Liver (tissue), 9 donors: ENCODE data around the gene ZNF148. TPM values are rescaled to one million over a fixed set of nuclear protein-coding genes. Genes with fewer than 3 reads are reported as not detected.

Experiments
- DNase-seq: peaks from one replicate; pipeline ENCODE4 v3.0.0-alpha.2; 2017; ENCODE audit warnings: low spot score
- H3K27ac ChIP-seq, 2 donors: one replicate each; pipeline ENCODE4 v1.7.0; 2013; ENCODE audit warnings: inconsistent platforms in 2 of 2, low read length in 2 of 2, control low read depth in 1 of 2, low read depth in 1 of 2, mild to moderate bottlenecking in 1 of 2
- H3K27me3 ChIP-seq, 4 donors: one replicate each; pipeline versions ENCODE4 v1.6.1 to v1.7.0; 2013; ENCODE audit warnings: low read length in 3 of 4, inconsistent platforms in 1 of 4, mild to moderate bottlenecking in 1 of 4, moderate library complexity in 1 of 4; ENCODE audit not compliant: control insufficient read depth in 4 of 4, insufficient read depth in 4 of 4
- H3K36me3 ChIP-seq, 4 donors: one replicate each; pipeline versions ENCODE4 v1.6.1 to v1.7.0; 2013; ENCODE audit warnings: low read length in 3 of 4, mild to moderate bottlenecking in 3 of 4, low read depth in 1 of 4, moderate library complexity in 1 of 4; ENCODE audit not compliant: control insufficient read depth in 4 of 4, insufficient read depth in 3 of 4
- H3K4me1 ChIP-seq, 4 donors: one replicate each; pipeline versions ENCODE4 v1.6.1 to v1.7.0; 2013; ENCODE audit warnings: low read length in 3 of 4, mild to moderate bottlenecking in 3 of 4, moderate library complexity in 1 of 4; ENCODE audit not compliant: control insufficient read depth in 4 of 4, insufficient read depth in 4 of 4
- H3K4me3 ChIP-seq, 3 donors: one replicate each; pipeline versions ENCODE4 v1.6.1 to v1.7.0; 2013; ENCODE audit warnings: low read length in 3 of 3, control low read depth in 1 of 3, low read depth in 1 of 3, mild to moderate bottlenecking in 1 of 3
- H3K9ac ChIP-seq, 2 donors: one replicate each; pipeline ENCODE4 v1.7.0; 2013; ENCODE audit warnings: low read length in 2 of 2, mild to moderate bottlenecking in 2 of 2, moderate library complexity in 2 of 2, control low read depth in 1 of 2, low read depth in 1 of 2
- H3K9me3 ChIP-seq, 4 donors: one replicate each; pipeline versions ENCODE4 v1.6.1 to v1.7.0; 2013; ENCODE audit warnings: low read length in 3 of 4; ENCODE audit not compliant: control insufficient read depth in 4 of 4
- CTCF ChIP-seq: fragments of 150-350 bp; IDR thresholded peaks from 2 replicates; pipeline ENCODE4 v1.5.1; 2017; ENCODE audit warnings: improper control_type of control experiment, low read depth, low read length; ENCODE audit not compliant: missing input control
- EGR1 ChIP-seq, 2 donors: IDR thresholded peaks; 2 replicates each; pipeline ENCODE4 v1.6.1; 2016 to 2018; ENCODE audit warnings: antibody characterized with exemption in 2 of 2, low read depth in 2 of 2
- FOXA1 ChIP-seq: IDR thresholded peaks from 2 replicates; pipeline ENCODE4 v1.6.1; 2016; ENCODE audit warnings: antibody characterized with exemption
- FOXA2 ChIP-seq: IDR thresholded peaks from 2 replicates; pipeline ENCODE4 v1.6.1; 2016; ENCODE audit warnings: antibody characterized with exemption
- GABPA ChIP-seq, 2 donors: IDR thresholded peaks in 1 of 2; conservative IDR thresholded peaks in 1 of 2; 2 replicates each; pipeline ENCODE4 v1.6.1; 2016; ENCODE audit warnings: antibody characterized with exemption in 2 of 2, mild to moderate bottlenecking in 1 of 2, moderate library complexity in 1 of 2
- HNF4A ChIP-seq, 2 donors: conservative IDR thresholded peaks; 2 replicates each; pipeline ENCODE4 v1.6.1; 2016; ENCODE audit warnings: antibody characterized with exemption in 2 of 2, mild to moderate bottlenecking in 2 of 2
- HNF4G ChIP-seq: IDR thresholded peaks from 2 replicates; pipeline ENCODE4 v1.6.1; 2016; ENCODE audit warnings: antibody characterized with exemption
- JUND ChIP-seq, 2 donors: IDR thresholded peaks; 2 replicates each; pipeline ENCODE4 v1.6.1; 2016; ENCODE audit warnings: antibody characterized with exemption in 2 of 2
- NR2F2 ChIP-seq: IDR thresholded peaks from 2 replicates; pipeline ENCODE4 v1.6.1; 2016; ENCODE audit warnings: antibody characterized with exemption
- RAD21 ChIP-seq, 2 donors: IDR thresholded peaks; 2 replicates each; pipeline ENCODE4 v1.6.1; 2016; ENCODE audit warnings: antibody characterized with exemption in 2 of 2, mild to moderate bottlenecking in 2 of 2
- REST ChIP-seq: IDR thresholded peaks from 2 replicates; pipeline ENCODE4 v1.6.1; 2016; ENCODE audit warnings: antibody characterized with exemption, mild to moderate bottlenecking
- RXRA ChIP-seq, 2 donors: IDR thresholded peaks; 2 replicates each; pipeline ENCODE4 v1.6.1; 2017 to 2018; ENCODE audit warnings: antibody characterized with exemption in 2 of 2, mild to moderate bottlenecking in 1 of 2
- SP1 ChIP-seq: IDR thresholded peaks from 2 replicates; pipeline ENCODE4 v1.6.1; 2018; ENCODE audit warnings: antibody characterized with exemption, mild to moderate bottlenecking
- TAF1 ChIP-seq: conservative IDR thresholded peaks from 2 replicates; pipeline ENCODE4 v1.6.1; 2016; ENCODE audit warnings: antibody characterized with exemption, mild to moderate bottlenecking
- YY1 ChIP-seq: IDR thresholded peaks from 2 replicates; pipeline ENCODE4 v1.6.1; 2016; ENCODE audit warnings: antibody characterized with exemption, mild to moderate bottlenecking
- ZBTB33 ChIP-seq: IDR thresholded peaks from 2 replicates; pipeline ENCODE4 v1.6.1; 2016; ENCODE audit warnings: antibody characterized with exemption
- WGBS: extraction: QIAGEN DNeasy Blood & Tissue Kit; methylation state at CpG from one replicate; pipeline ENCODE4 v1.1.7; 2013; 5-methylcytosine and 5-hydroxymethylcytosine counted together
- polyA plus RNA-seq, 2 donors: library from polyadenylated mRNA; stranded (reverse) in 1 of 2; unstranded in 1 of 2; fragments of 200-250 nt in 1 of 2; fragments of >200 nt in 1 of 2; fragmentation: Nextera tagmentation in 1 of 2; extraction: Ambion mirVana in 1 of 2; gene quantifications; one replicate each; pipeline versions ENCODE4 v1.2.1 to v1.2.3, GENCODE V29; 2013 to 2015
- total RNA-seq, 2 donors: library from RNA; depleted of rRNA; stranded (reverse); fragments of >200 nt; gene quantifications; one replicate each; pipeline ENCODE4 v1.2.3, GENCODE V29; 2014
- TF ChIP-seq, protein P1 (sequence below): IDR thresholded peaks from 2 replicates; pipeline ENCODE4 v1.6.1; 2016; ENCODE audit warnings: antibody characterized with exemption
- TF ChIP-seq, protein P2 (sequence below): IDR thresholded peaks from 2 replicates; pipeline ENCODE4 v1.6.1; 2016; ENCODE audit warnings: antibody characterized with exemption
- donor health status: healthy.
- donor health status: healthy.
- donor health status: healthy.
- donor health status: healthy.
- donor health status: healthy.

ZNF148 gene
- total and polyA plus RNA-seq, 4 donors = 4.0 to 20.3 (median 17.1) TPM

GRCh38 chr3:125382298-125382697 is 7.2 kb upstream of the ZNF148 start:
- Histone ChIP-seq H3K27ac (no peak overlapping the region), H3K4me1 (peaks cover 0 to 51% (median 43%) of the 10 kb centered on the region in 4 donors), H3K4me3 (no peak overlapping the region), H3K36me3 (no peaks in the 10 kb centered on the region), H3K9ac (no peak overlapping the region), H3K9me3 (no peaks in the 10 kb centered on the region), H3K27me3 (no peaks in the 10 kb centered on the region)
- no peak for DNase-seq
- TF ChIP-seq SP1 (peak; percentile 20), YY1 (no peak), HNF4G (no peak), ZBTB33 (no peak), EGR1 (IDR thresholded peaks at IDR 0.05; ENCODE audit: low read depth in 2 of 2) (no peak), RXRA (IDR thresholded peaks at IDR 0.05) (peak; percentile 54 to 65), RAD21 (IDR thresholded peaks at IDR 0.05) (peak; percentile 20 to 39), TAF1 (no peak), CTCF (no peak), JUND (IDR thresholded peaks at IDR 0.05) (peak in 1 of 2 donors; percentile 28), REST (no peak), GABPA (IDR thresholded peaks at IDR 0.05 in 1 of 2, conservative IDR thresholded peaks at IDR 0.05 in 1 of 2) (no peak), HNF4A (conservative IDR thresholded peaks at IDR 0.05) (peak; percentile 40 to 60), NR2F2 (no peak), FOXA2 (no peak), FOXA1 (no peak)
- TF ChIP-seq, protein P1, sequence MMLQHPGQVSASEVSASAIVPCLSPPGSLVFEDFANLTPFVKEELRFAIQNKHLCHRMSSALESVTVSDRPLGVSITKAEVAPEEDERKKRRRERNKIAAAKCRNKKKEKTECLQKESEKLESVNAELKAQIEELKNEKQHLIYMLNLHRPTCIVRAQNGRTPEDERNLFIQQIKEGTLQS = no peak
- TF ChIP-seq, protein P2, sequence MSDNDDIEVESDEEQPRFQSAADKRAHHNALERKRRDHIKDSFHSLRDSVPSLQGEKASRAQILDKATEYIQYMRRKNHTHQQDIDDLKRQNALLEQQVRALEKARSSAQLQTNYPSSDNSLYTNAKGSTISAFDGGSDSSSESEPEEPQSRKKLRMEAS = no peak
- WGBS = 46% methylated on average over 1 of the region's 1 CpG
